ENCODE results near the gene ETV7.

DNA sequence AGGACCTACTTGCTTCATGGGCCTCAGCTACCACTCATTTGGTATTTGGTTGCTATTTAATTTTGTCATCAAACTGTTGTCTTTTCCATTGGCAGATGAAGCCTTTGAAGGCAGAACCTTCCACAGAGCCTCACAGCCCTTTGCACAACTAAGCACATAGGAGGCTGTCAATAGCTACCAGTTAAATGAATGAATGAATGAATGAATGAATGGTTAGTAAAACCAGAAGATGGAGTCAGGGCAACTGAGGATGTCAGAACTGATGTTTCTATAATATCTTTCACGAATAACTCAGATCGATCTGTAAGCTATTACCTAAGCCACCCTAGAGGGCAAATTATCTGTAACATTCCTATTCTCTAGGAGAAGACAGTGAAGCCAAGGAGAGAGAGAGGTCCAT, 69.8 kb downstream of the ETV7 start:
- TF ChIP-seq, protein P1, sequence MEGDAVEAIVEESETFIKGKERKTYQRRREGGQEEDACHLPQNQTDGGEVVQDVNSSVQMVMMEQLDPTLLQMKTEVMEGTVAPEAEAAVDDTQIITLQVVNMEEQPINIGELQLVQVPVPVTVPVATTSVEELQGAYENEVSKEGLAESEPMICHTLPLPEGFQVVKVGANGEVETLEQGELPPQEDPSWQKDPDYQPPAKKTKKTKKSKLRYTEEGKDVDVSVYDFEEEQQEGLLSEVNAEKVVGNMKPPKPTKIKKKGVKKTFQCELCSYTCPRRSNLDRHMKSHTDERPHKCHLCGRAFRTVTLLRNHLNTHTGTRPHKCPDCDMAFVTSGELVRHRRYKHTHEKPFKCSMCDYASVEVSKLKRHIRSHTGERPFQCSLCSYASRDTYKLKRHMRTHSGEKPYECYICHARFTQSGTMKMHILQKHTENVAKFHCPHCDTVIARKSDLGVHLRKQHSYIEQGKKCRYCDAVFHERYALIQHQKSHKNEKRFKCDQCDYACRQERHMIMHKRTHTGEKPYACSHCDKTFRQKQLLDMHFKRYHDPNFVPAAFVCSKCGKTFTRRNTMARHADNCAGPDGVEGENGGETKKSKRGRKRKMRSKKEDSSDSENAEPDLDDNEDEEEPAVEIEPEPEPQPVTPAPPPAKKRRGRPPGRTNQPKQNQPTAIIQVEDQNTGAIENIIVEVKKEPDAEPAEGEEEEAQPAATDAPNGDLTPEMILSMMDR (IDR thresholded peaks at IDR 0.05): no peak
- TF ChIP-seq POLR2A (IDR thresholded peaks at IDR 0.05): no peak

Data from lower leg skin (tissue), 3 donors.